Heart left ventricle (tissue), 16 donors: ENCODE data around the gene C22orf15. TPM values are rescaled to one million over a fixed set of nuclear protein-coding genes. Genes with fewer than 3 reads are reported as not detected.

ENCODE experiments used
- ATAC-seq, 4 donors: fragments of 200-7000 bp; cut with Tn5 transposase; one replicate each; pipeline ENCODE4 v1.9.1; 2020 to 2022; ENCODE audit warnings: moderate library complexity in 4 of 4, mild to moderate bottlenecking in 3 of 4, moderate number of reproducible peaks in 1 of 4
- DNase-seq, 5 donors: peaks; one replicate each; pipeline ENCODE4 v3.0.0-alpha.2; 2020
- H3K27ac ChIP-seq, 12 donors: fragments of 200-600 bp; sonication (generic) in 4 of 12; one replicate each; pipeline versions ENCODE4 v1.5.0 to v1.8.0; 2016 to 2022; ENCODE audit warnings: mild to moderate bottlenecking in 2 of 12
- H3K27me3 ChIP-seq, 9 donors: fragments of 200-600 bp; sonication (generic) in 2 of 9; one replicate each; pipeline versions ENCODE4 v1.5.1 to v1.8.0; 2016 to 2022; ENCODE audit warnings: mild to moderate bottlenecking in 3 of 9
- H3K36me3 ChIP-seq, 9 donors: fragments of 200-600 bp; sonication (generic) in 2 of 9; one replicate each; pipeline versions ENCODE4 v1.5.0 to v1.8.0; 2018 to 2022; ENCODE audit warnings: mild to moderate bottlenecking in 2 of 9
- H3K4me1 ChIP-seq, 12 donors: fragments of 200-600 bp; sonication (generic) in 4 of 12; one replicate each; pipeline versions ENCODE4 v1.5.0 to v1.8.0; 2016 to 2022; ENCODE audit warnings: mild to moderate bottlenecking in 3 of 12
- H3K4me3 ChIP-seq, 12 donors: fragments of 200-600 bp; sonication (generic) in 4 of 12; one replicate each; pipeline versions ENCODE4 v1.5.0 to v1.8.0; 2017 to 2022; ENCODE audit warnings: mild to moderate bottlenecking in 9 of 12, moderate library complexity in 4 of 12
- H3K9me3 ChIP-seq, 12 donors: fragments of 200-600 bp; sonication (generic) in 4 of 12; one replicate each; pipeline versions ENCODE4 v1.5.0 to v1.8.0; 2016 to 2022; ENCODE audit warnings: mild to moderate bottlenecking in 1 of 12
- CTCF ChIP-seq, 12 donors: fragments of 200-600 bp; sonication (generic) in 4 of 12; IDR thresholded peaks; one replicate each; pipeline versions ENCODE4 v1.5.0 to v1.8.0; 2018 to 2022; ENCODE audit warnings: antibody characterized with exemption in 12 of 12, mild to moderate bottlenecking in 5 of 12
- POLR2A ChIP-seq, 2 donors: fragments of 450-650 bp; IDR thresholded peaks; one replicate each; pipeline ENCODE4 v1.6.1; 2017; ENCODE audit warnings: antibody characterized with exemption in 2 of 2, mild to moderate bottlenecking in 2 of 2, moderate library complexity in 2 of 2
- WGBS, 4 donors: extraction: QIAGEN DNeasy Blood & Tissue Kit in 2 of 4; methylation state at CpG; one replicate each; pipeline versions ENCODE4 v1.1.5 to v1.1.7; 2013 to 2018; 5-methylcytosine and 5-hydroxymethylcytosine counted together
- intact Hi-C, 10 donors: fragments of 100-400 bp; cut with DNase I; formaldehyde crosslinking; loops; one replicate each; pipeline versions ENCODE4 v1.11.1 to v1.14.2; 2022
- polyA plus RNA-seq, 2 donors: library from polyadenylated mRNA; stranded (reverse); fragments of 200-250 nt; gene quantifications; one replicate each; pipeline ENCODE4 v1.2.3, GENCODE V29; 2013
- total RNA-seq, 9 donors: library from RNA; depleted of rRNA in 2 of 9; stranded (reverse); fragments of >200 nt in 2 of 9; fragmentation: NEBNext Ultra II Directional in 3 of 9; extraction: Animal tissue kit (Norgen Biotek cat#: 25700) in 3 of 9; gene quantifications; one replicate each; pipeline versions ENCODE4 v1.1.0 to v1.2.4, GENCODE V29; 2016 to 2023
- donor health status: ischemic (EF 13 %, LVEDD 7.1; RV severe dilation, severe dysfunction).
- donor health status: healthy with polysubstance abuse.
- donor health status: DM: no; HTN: yes; CAD: no.
- donor health status: DM: no; HTN: no; CAD: no.
- donor health status: ischemic (EF 25% LVEDD 6.9; RV normal size, moderate dysfunction).
- donor health status: ischemic (EF 25% LVEDD 5.7; RV mildly dilated, moderate dysfunction).
- donor health status: healthy.
- donor health status: DM: yes; HTN: yes; CAD: no.
- donor health status: ischemic (EF 35%, LVEDD 5.7; RV mildly dilated, moderate dysfunction).
- donor health status: nonischemic (EF 11% LVEDD 7.7; RV severe dilation, severe dysfunction).
- donor health status: DM: yes; HTN: yes; CAD: no.
- donor health status: PGD.
- donor health status: ischemic (EF 29% LVEDD 5.4; RV normal size, mild dysfunction).
- donor health status: nonischemic (EF 23%, LVEDD 6.1; RV moderate dilation, normal function).

Gene C22orf15
- total and polyA plus RNA-seq, 11 donors = not detected

- H3K36me3 ChIP-seq = peaks cover 0 to 22% (median 12%) of the 10 kb centered on the region in 9 donors
- peak overlapping the region in 8 of 12 donors; percentile 99 to 100 (median 100) for H3K27ac ChIP-seq
- intact Hi-C loops = loop anchor here in 5 of 10 donors (1.0 to 5.0 kb wide), 6 partner anchors 15 to 59 kb away; partner anchors contain the start of genes DERL3 (in 1 of the 5) and MMP11 (in 1 of the 5)
- no peaks in the 10 kb centered on the region for H3K27me3 ChIP-seq
- DNase-seq (peak in 1 of 5 donors; percentile 7), ATAC-seq (no peak)
- WGBS, 4 donors = 53 to 61% (median 58%) methylated on average over 3 of the region's 3 CpGs
- H3K4me1 ChIP-seq = peaks cover 8 to 59% (median 47%) of the 10 kb centered on the region in 12 donors
- H3K9me3 ChIP-seq = no peaks in the 10 kb centered on the region
- TF ChIP-seq CTCF (IDR thresholded peaks at IDR 0.05) (no peak), POLR2A (IDR thresholded peaks at IDR 0.05) (no peak)
- peak overlapping the region; percentile 63 to 100 (median 96) for H3K4me3 ChIP-seq
These were observed 25.1 kb downstream of the C22orf15 start for GRCh38 chr22:23787910-23788309.

- no peak overlapping the region for H3K4me3 ChIP-seq
- ATAC-seq (no peak), DNase-seq (peak in 1 of 5 donors; percentile 10)
- WGBS, 4 donors = 71 to 77% (median 76%) methylated on average over 4 of the region's 4 CpGs
- H3K27ac ChIP-seq = peak overlapping the region in 4 of 12 donors; percentile 33 to 53 (median 44)
- no peaks in the 10 kb centered on the region for H3K27me3 ChIP-seq
- H3K9me3 ChIP-seq = no peaks in the 10 kb centered on the region
- TF ChIP-seq CTCF (IDR thresholded peaks at IDR 0.05) (no peak), POLR2A (IDR thresholded peaks at IDR 0.05) (no peak)
- intact Hi-C loops = loop anchor here in 4 of 10 donors (2.0 to 5.0 kb wide), 4 partner anchors 18 to 58 kb away; partner anchors contain the start of gene DERL3 (in 1 of the 4)
- peaks cover 8 to 59% (median 47%) of the 10 kb centered on the region in 12 donors for H3K4me1 ChIP-seq
- H3K36me3 ChIP-seq = peaks cover 0 to 34% (median 25%) of the 10 kb centered on the region in 9 donors
These were observed 26.3 kb downstream of the C22orf15 start for GRCh38 chr22:23789121-23789520.

- ATAC-seq (no peak), DNase-seq (peak in 1 of 5 donors; percentile 17)
- TF ChIP-seq CTCF (IDR thresholded peaks at IDR 0.05) (no peak), POLR2A (IDR thresholded peaks at IDR 0.05) (no peak)
- intact Hi-C loops = loop anchor here in 4 of 10 donors (2.0 to 5.0 kb wide), 4 partner anchors 19 to 58 kb away; partner anchors contain the start of gene DERL3 (in 1 of the 4)
- no peaks in the 10 kb centered on the region for H3K9me3 ChIP-seq
- H3K27me3 ChIP-seq = no peaks in the 10 kb centered on the region
- WGBS, 4 donors = 68 to 71% (median 70%) methylated on average over 3 to 4 of the region's 4 CpGs
- H3K36me3 ChIP-seq = peaks cover 0 to 39% (median 30%) of the 10 kb centered on the region in 9 donors
- peaks cover 8 to 59% (median 47%) of the 10 kb centered on the region in 12 donors for H3K4me1 ChIP-seq
- no peak overlapping the region for H3K4me3 ChIP-seq
- H3K27ac ChIP-seq = peak overlapping the region in 4 of 12 donors; percentile 33 to 53 (median 44)
These were observed 26.8 kb downstream of the C22orf15 start for GRCh38 chr22:23789638-23790037.

GRCh38 chr22:23790819-23791737, 28.3 kb downstream of the C22orf15 start:
- H3K36me3 ChIP-seq = peaks cover 0 to 53% (median 44%) of the 10 kb centered on the region in 9 donors
- peak overlapping the region in 3 of 12 donors; percentile 19 to 50 (median 47) for H3K27ac ChIP-seq
- peaks cover 8 to 54% (median 45%) of the 10 kb centered on the region in 12 donors for H3K4me1 ChIP-seq
- TF ChIP-seq POLR2A (IDR thresholded peaks at IDR 0.05) (no peak), CTCF (IDR thresholded peaks at IDR 0.05) (no peak)
- no peak overlapping the region for H3K4me3 ChIP-seq
- H3K27me3 ChIP-seq = no peaks in the 10 kb centered on the region
- peak in 4 of 5 donors; percentile 41 to 73 (median 51) for DNase-seq
- WGBS, 4 donors = 62 to 74% (median 65%) methylated on average over 11 of the region's 11 CpGs
- no peaks in the 10 kb centered on the region for H3K9me3 ChIP-seq
- intact Hi-C loops = no loop called here
- no peak for ATAC-seq
